Activated naive CD8-positive, alpha-beta T cell treated with anti-CD3 and anti-CD28 coated beads, Interleukin-2, amount 10 ng/mL, durations not matched to agents 7 days and 5 days (primary cell): ENCODE measurements around the gene GADL1. TPM values are rescaled to one million over a fixed set of nuclear protein-coding genes. Genes with fewer than 3 reads are reported as not detected.
A peak's percentile ranks its signal among the peaks of the same experiment; 100 is the strongest.

Experiments used
- ATAC-seq: fragments of 150-1000 bp; cut with Tn5 transposase; one replicate; pipeline ENCODE4 v1.10.0; 2021; ENCODE audit warnings: low read depth, moderate library complexity
- POLR2A ChIA-PET: fragments of 350-600 bp; sonication (Branson Sonifier 250); formaldehyde crosslinking; loops from one replicate; lab custom pipeline; 2021; ENCODE audit warnings: antibody characterized with exemption; lab: Charles Lee
- DNase-seq: peaks from one replicate; pipeline ENCODE4 v3.0.0; 2021
- H3K27ac Mint-ChIP-seq: one replicate; pipeline ENCODE4 v1.8.0; 2022; ENCODE audit warnings: mild to moderate bottlenecking, mixed read lengths
- H3K27me3 Mint-ChIP-seq: one replicate; pipeline ENCODE4 v1.8.0; 2022; ENCODE audit warnings: mild to moderate bottlenecking, moderate library complexity, mixed read lengths
- H3K36me3 Mint-ChIP-seq: one replicate; pipeline ENCODE4 v1.8.0; 2021; ENCODE audit warnings: mild to moderate bottlenecking, mixed read lengths
- H3K4me1 Mint-ChIP-seq: one replicate; pipeline ENCODE4 v1.8.0; 2021; ENCODE audit warnings: mixed read lengths
- H3K4me3 Mint-ChIP-seq: one replicate; pipeline ENCODE4 v1.8.0; 2022; ENCODE audit warnings: mild to moderate bottlenecking, moderate library complexity, mixed read lengths
- H3K9me3 Mint-ChIP-seq: one replicate; pipeline ENCODE4 v1.8.0; 2021; ENCODE audit warnings: mixed read lengths
- total RNA-seq, 2 experiments: library from RNA; stranded (reverse); gene quantifications; one replicate each; pipeline ENCODE4 v1.2.3, GENCODE V29; 2021

The GADL1 gene
- total RNA-seq, 2 experiments from 2014 or later, result not detected

- POLR2A ChIA-PET, result interaction anchor here (1.2 kb wide), 1 partner anchor 28 kb away, joined by 3 read pairs; no protein-coding TSS in a partner anchor
- ATAC-seq (no peak), DNase-seq (no peak)
- Mint-ChIP-seq H3K27me3 (no peaks in the 10 kb centered on the region), H3K4me3 (no peak overlapping the region), H3K27ac (no peak overlapping the region), H3K9me3 (no peaks in the 10 kb centered on the region), H3K4me1 (peaks cover 67% of the 10 kb centered on the region), H3K36me3 (peaks cover 60% of the 10 kb centered on the region)
Observed at GRCh38 chr3:30686176-30686575, 208.3 kb downstream of the GADL1 start.

GRCh38 chr3:30685267-30685667 lies 209.2 kb downstream of the GADL1 start:
- POLR2A ChIA-PET, result interaction anchor here (1.2 kb wide), 2 partner anchors 27 to 77 kb away, joined by 3 read pairs; no protein-coding TSS in a partner anchor
- DNase-seq (no peak), ATAC-seq (no peak)
- H3K4me3 Mint-ChIP-seq, result no peak overlapping the region
- peak overlapping the region; percentile 49 for H3K27ac Mint-ChIP-seq
- H3K27me3 Mint-ChIP-seq, result no peaks in the 10 kb centered on the region
- no peaks in the 10 kb centered on the region for H3K9me3 Mint-ChIP-seq
- peaks cover 58% of the 10 kb centered on the region for H3K36me3 Mint-ChIP-seq
- H3K4me1 Mint-ChIP-seq, result peaks cover 67% of the 10 kb centered on the region

- H3K36me3 Mint-ChIP-seq, result peaks cover 57% of the 10 kb centered on the region
- peaks cover 69% of the 10 kb centered on the region for H3K4me1 Mint-ChIP-seq
- H3K27me3 Mint-ChIP-seq, result no peaks in the 10 kb centered on the region
- no peak for ATAC-seq
- no peak overlapping the region for H3K27ac Mint-ChIP-seq
- H3K9me3 Mint-ChIP-seq, result no peaks in the 10 kb centered on the region
- POLR2A ChIA-PET, result interaction anchor here (1.2 kb wide), 1 partner anchor 77 kb away, joined by 3 read pairs; no protein-coding TSS in a partner anchor
- H3K4me3 Mint-ChIP-seq, result no peak overlapping the region
- DNase-seq, result no peak
Observed at GRCh38 chr3:30684356-30684755, 210.1 kb downstream of the GADL1 start.

GRCh38 chr3:30683769-30684168 lies 210.7 kb downstream of the GADL1 start:
- ATAC-seq (no peak), DNase-seq (no peak)
- no peaks in the 10 kb centered on the region for H3K27me3 Mint-ChIP-seq
- H3K4me1 Mint-ChIP-seq, result peaks cover 67% of the 10 kb centered on the region
- H3K27ac Mint-ChIP-seq, result peak overlapping the region; percentile 77
- peak overlapping the region; percentile 16 for H3K4me3 Mint-ChIP-seq
- POLR2A ChIA-PET, result no interaction called here
- H3K36me3 Mint-ChIP-seq, result peaks cover 58% of the 10 kb centered on the region
- H3K9me3 Mint-ChIP-seq, result no peaks in the 10 kb centered on the region

DNA sequence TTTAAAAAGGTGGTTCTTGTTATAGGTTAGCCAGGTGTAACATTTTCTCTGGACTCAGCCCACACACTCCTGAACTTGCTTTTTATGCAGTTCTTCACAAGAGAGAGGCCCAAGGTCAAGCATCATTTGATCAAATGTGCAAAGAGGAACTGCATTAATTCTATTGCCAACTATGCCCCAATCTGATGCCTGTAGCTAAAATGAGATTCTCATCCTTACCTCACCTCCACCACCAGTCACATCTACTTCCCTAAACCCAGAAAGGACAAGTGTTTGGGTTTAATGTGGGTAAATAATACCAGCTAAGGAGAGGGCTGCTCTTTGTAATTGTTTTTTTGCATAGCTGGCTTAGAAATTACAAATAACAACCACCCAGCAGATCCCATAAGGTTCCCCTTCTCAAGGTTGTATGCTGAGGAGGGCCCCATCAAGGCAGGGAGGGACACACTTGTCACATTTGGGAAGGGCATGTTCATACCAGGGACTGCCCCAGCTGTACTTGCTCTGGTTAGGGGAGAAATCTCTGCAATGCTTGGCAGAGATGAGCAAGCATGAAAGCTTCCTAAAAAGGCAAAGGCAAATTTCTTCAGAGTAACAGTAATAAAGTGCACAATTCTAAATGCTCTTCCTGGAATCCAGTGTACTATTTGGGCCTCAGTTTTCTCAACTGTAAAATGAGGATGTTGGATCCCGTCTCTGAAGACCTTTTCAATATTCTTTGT lies 211.9 kb downstream of the GADL1 start:
- DNase-seq (no peak), ATAC-seq (no peak)
- Mint-ChIP-seq H3K4me3 (peak overlapping the region; percentile 71), H3K9me3 (no peaks in the 10 kb centered on the region), H3K4me1 (peaks cover 66% of the 10 kb centered on the region), H3K27me3 (no peaks in the 10 kb centered on the region), H3K27ac (peak overlapping the region; percentile 80), H3K36me3 (peaks cover 58% of the 10 kb centered on the region)
- POLR2A ChIA-PET, result interaction anchor here (0.7 to 3.2 kb wide), 4 partner anchors 16 to 76 kb away, joined by 3 to 10 read pairs (median 4); partner anchors contain the start of gene TGFBR2

- DNase-seq (no peak), ATAC-seq (peak; percentile 44)
- POLR2A ChIA-PET, result interaction anchor here (0.7 to 3.2 kb wide), 4 partner anchors 15 to 75 kb away, joined by 3 to 10 read pairs (median 4); partner anchors contain the start of gene TGFBR2
- H3K36me3 Mint-ChIP-seq, result peaks cover 61% of the 10 kb centered on the region
- H3K27me3 Mint-ChIP-seq, result no peaks in the 10 kb centered on the region
- H3K4me1 Mint-ChIP-seq, result peaks cover 73% of the 10 kb centered on the region
- peaks cover 3% of the 10 kb centered on the region for H3K9me3 Mint-ChIP-seq
- H3K27ac Mint-ChIP-seq, result peak overlapping the region; percentile 80
- peak overlapping the region; percentile 71 for H3K4me3 Mint-ChIP-seq
Observed at GRCh38 chr3:30681649-30682211, 212.7 kb downstream of the GADL1 start.

DNA sequence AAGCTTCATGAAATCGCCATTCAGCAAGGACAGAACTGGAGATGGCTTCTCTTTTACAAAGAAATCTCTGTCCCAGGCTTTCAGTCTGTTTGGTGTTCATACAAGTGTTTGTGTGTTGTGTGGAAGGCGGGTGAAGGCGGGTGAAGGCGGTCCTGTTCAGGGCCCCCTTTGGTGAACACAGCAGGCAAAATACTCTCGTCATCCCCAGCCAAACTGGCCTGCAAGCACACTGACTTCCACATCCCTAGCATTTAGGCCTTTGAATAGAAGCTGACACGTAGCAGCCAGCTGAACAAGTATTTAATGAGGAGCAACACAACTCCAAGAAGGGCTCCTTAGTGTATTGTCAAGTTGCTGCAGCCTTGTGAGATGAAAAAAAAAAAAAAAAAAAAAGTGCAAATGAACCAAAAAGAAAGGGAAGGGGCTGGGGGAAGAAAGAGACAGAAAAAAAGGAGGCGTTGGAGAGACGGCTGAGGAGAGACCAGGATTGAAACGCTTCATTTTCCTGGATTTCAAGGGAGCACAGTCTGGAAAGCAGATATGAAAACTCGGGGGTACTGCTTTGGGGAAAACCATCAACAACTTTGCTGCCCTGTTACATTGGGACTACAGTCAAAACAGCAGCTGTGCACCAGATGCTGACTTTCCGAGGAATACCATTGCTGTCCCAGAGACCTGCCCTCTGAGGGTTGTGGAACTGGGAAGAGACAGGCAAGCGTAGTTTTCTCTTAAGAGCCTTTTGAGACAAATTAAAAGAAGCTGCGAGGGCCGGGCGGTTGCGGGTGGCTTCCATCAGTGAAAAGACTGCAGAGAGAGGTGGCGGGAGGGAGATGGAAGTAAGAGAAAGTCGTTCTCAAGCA lies 213.4 kb downstream of the GADL1 start:
- H3K27ac Mint-ChIP-seq, result peak overlapping the region; percentile 80
- no peak for DNase-seq
- H3K4me1 Mint-ChIP-seq, result peaks cover 75% of the 10 kb centered on the region
- ATAC-seq, result peak; percentile 34
- peak overlapping the region; percentile 71 for H3K4me3 Mint-ChIP-seq
- H3K27me3 Mint-ChIP-seq, result no peaks in the 10 kb centered on the region
- peaks cover 3% of the 10 kb centered on the region for H3K9me3 Mint-ChIP-seq
- POLR2A ChIA-PET, result interaction anchor here (1.6 to 3.2 kb wide), 4 partner anchors 8 to 74 kb away, joined by 3 to 10 read pairs (median 4); partner anchors contain the start of gene TGFBR2
- H3K36me3 Mint-ChIP-seq, result peaks cover 63% of the 10 kb centered on the region

DNA sequence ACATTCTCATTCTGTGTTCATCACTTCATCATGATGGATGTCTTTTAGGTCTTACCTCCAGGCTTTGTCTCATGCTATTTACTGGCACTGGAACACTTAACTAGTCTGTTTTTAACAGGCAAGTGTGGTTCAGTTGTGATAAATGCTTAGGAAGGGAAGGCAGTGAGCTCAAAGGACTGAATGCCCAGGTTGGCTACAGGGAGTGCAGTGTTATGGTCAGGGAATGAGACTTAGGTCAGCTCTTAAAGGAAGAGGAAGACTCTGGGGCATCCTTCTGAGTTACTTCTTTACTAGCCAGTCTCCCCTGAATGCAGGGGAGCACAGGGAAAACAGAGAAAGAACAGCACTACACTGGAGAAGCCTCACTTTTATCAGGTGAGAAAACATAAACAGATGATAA lies 215.4 kb downstream of the GADL1 start:
- ATAC-seq (no peak), DNase-seq (no peak)
- H3K36me3 Mint-ChIP-seq, result peaks cover 68% of the 10 kb centered on the region
- peaks cover 68% of the 10 kb centered on the region for H3K4me1 Mint-ChIP-seq
- POLR2A ChIA-PET, result interaction anchor here (0.5 to 1.7 kb wide), 5 partner anchors 10 to 34 kb away, joined by 3 to 9 read pairs (median 4); no protein-coding TSS in a partner anchor
- H3K4me3 Mint-ChIP-seq, result no peak overlapping the region
- H3K9me3 Mint-ChIP-seq, result peaks cover 3% of the 10 kb centered on the region
- no peaks in the 10 kb centered on the region for H3K27me3 Mint-ChIP-seq
- peak overlapping the region; percentile 71 for H3K27ac Mint-ChIP-seq

GRCh38 chr3:30677347-30677685 lies 217.1 kb downstream of the GADL1 start:
- Mint-ChIP-seq H3K4me1 (peaks cover 72% of the 10 kb centered on the region), H3K27me3 (no peaks in the 10 kb centered on the region), H3K9me3 (peaks cover 3% of the 10 kb centered on the region), H3K36me3 (peaks cover 78% of the 10 kb centered on the region), H3K27ac (no peak overlapping the region), H3K4me3 (no peak overlapping the region)
- DNase-seq (no peak), ATAC-seq (no peak)
- POLR2A ChIA-PET, result no interaction called here

- POLR2A ChIA-PET, result no interaction called here
- H3K27ac Mint-ChIP-seq, result peak overlapping the region; percentile 8
- H3K4me1 Mint-ChIP-seq, result peaks cover 70% of the 10 kb centered on the region
- H3K27me3 Mint-ChIP-seq, result no peaks in the 10 kb centered on the region
- DNase-seq (no peak), ATAC-seq (no peak)
- no peak overlapping the region for H3K4me3 Mint-ChIP-seq
- peaks cover 80% of the 10 kb centered on the region for H3K36me3 Mint-ChIP-seq
- H3K9me3 Mint-ChIP-seq, result peaks cover 3% of the 10 kb centered on the region
Observed at GRCh38 chr3:30676424-30677346, 217.8 kb downstream of the GADL1 start.
